Liver (tissue), 3 donors: Measurements from ENCODE around the gene APOBEC3G.

Source experiments
- CTCF ChIP-seq: fragments of 150-350 bp; IDR thresholded peaks from 2 replicates; pipeline ENCODE4 v1.5.1; 2017; ENCODE audit warnings: improper control_type of control experiment, low read depth, low read length; ENCODE audit not compliant: missing input control
- FOXA2 ChIP-seq: IDR thresholded peaks from 2 replicates; pipeline ENCODE4 v1.6.1; 2016; ENCODE audit warnings: antibody characterized with exemption
- GABPA ChIP-seq, 2 donors: IDR thresholded peaks in 1 of 2; conservative IDR thresholded peaks in 1 of 2; 2 replicates each; pipeline ENCODE4 v1.6.1; 2016; ENCODE audit warnings: antibody characterized with exemption in 2 of 2, mild to moderate bottlenecking in 1 of 2, moderate library complexity in 1 of 2
- HNF4A ChIP-seq, 2 donors: conservative IDR thresholded peaks; 2 replicates each; pipeline ENCODE4 v1.6.1; 2016; ENCODE audit warnings: antibody characterized with exemption in 2 of 2, mild to moderate bottlenecking in 2 of 2
- HNF4G ChIP-seq: IDR thresholded peaks from 2 replicates; pipeline ENCODE4 v1.6.1; 2016; ENCODE audit warnings: antibody characterized with exemption
- JUND ChIP-seq, 2 donors: IDR thresholded peaks; 2 replicates each; pipeline ENCODE4 v1.6.1; 2016; ENCODE audit warnings: antibody characterized with exemption in 2 of 2
- RAD21 ChIP-seq, 2 donors: IDR thresholded peaks; 2 replicates each; pipeline ENCODE4 v1.6.1; 2016; ENCODE audit warnings: antibody characterized with exemption in 2 of 2, mild to moderate bottlenecking in 2 of 2
- REST ChIP-seq: IDR thresholded peaks from 2 replicates; pipeline ENCODE4 v1.6.1; 2016; ENCODE audit warnings: antibody characterized with exemption, mild to moderate bottlenecking
- SP1 ChIP-seq: IDR thresholded peaks from 2 replicates; pipeline ENCODE4 v1.6.1; 2018; ENCODE audit warnings: antibody characterized with exemption, mild to moderate bottlenecking
- TAF1 ChIP-seq: conservative IDR thresholded peaks from 2 replicates; pipeline ENCODE4 v1.6.1; 2016; ENCODE audit warnings: antibody characterized with exemption, mild to moderate bottlenecking
- YY1 ChIP-seq: IDR thresholded peaks from 2 replicates; pipeline ENCODE4 v1.6.1; 2016; ENCODE audit warnings: antibody characterized with exemption, mild to moderate bottlenecking
- donor health status: healthy.
- donor health status: healthy.

- no peak for TF ChIP-seq CTCF
- no peak for TF ChIP-seq TAF1
- no peak for TF ChIP-seq SP1
- TF ChIP-seq FOXA2: no peak
- TF ChIP-seq JUND (IDR thresholded peaks at IDR 0.05): no peak
- TF ChIP-seq RAD21 (IDR thresholded peaks at IDR 0.05): no peak
- TF ChIP-seq HNF4G: no peak
- no peak for TF ChIP-seq GABPA (IDR thresholded peaks at IDR 0.05 in 1 of 2, conservative IDR thresholded peaks at IDR 0.05 in 1 of 2)
- no peak for TF ChIP-seq REST
- TF ChIP-seq YY1: no peak
- no peak for TF ChIP-seq HNF4A (conservative IDR thresholded peaks at IDR 0.05)
Measured at GRCh38 chr22:39090426-39091064, 13.5 kb downstream of the APOBEC3G start.
